HG03196 (cell line): ENCODE results near the gene HTR7.

ENCODE experiments used
- ATAC-seq: cut with Tn5 transposase; IDR thresholded peaks from one replicate; pipeline ENCODE4 v1.9.1; 2021; ENCODE audit not compliant: unreplicated experiment

HTR7 gene

GRCh38 chr10:90743291-90743690 is 114.5 kb downstream of the HTR7 start:
- no peak for ATAC-seq

- ATAC-seq, result no peak
These were observed 115.8 kb downstream of the HTR7 start for GRCh38 chr10:90741926-90742565.

- no peak for ATAC-seq
These were observed 117.6 kb downstream of the HTR7 start for GRCh38 chr10:90740265-90740664.

- no peak for ATAC-seq
These were observed 119.0 kb downstream of the HTR7 start for GRCh38 chr10:90738885-90739284.

GRCh38 chr10:90734415-90734814 is 123.4 kb downstream of the HTR7 start:
- ATAC-seq, result no peak

- no peak for ATAC-seq
These were observed 125.3 kb downstream of the HTR7 start for GRCh38 chr10:90732581-90732980.

- no peak for ATAC-seq
These were observed 134.3 kb downstream of the HTR7 start for GRCh38 chr10:90723416-90724068.

GRCh38 chr10:90722832-90723231 is 135.0 kb downstream of the HTR7 start:
- ATAC-seq, result no peak

GRCh38 chr10:90718182-90718581 is 139.7 kb downstream of the HTR7 start:
- ATAC-seq, result no peak

- ATAC-seq, result no peak
These were observed 145.3 kb downstream of the HTR7 start for GRCh38 chr10:90712529-90712928.

- ATAC-seq, result no peak
These were observed 148.1 kb downstream of the HTR7 start for GRCh38 chr10:90709727-90710126.

- ATAC-seq, result no peak
These were observed 150.2 kb downstream of the HTR7 start for GRCh38 chr10:90707657-90708056.

GRCh38 chr10:90701428-90701827 is 156.4 kb downstream of the HTR7 start:
- no peak for ATAC-seq

- ATAC-seq, result no peak
These were observed 161.7 kb downstream of the HTR7 start for GRCh38 chr10:90695915-90696676.
